SH-SY5Y (cell line): Measurements from ENCODE around the gene NOTCH3.

Source experiments
- GATA2 ChIP-seq: IDR thresholded peaks from 2 replicates; pipeline ENCODE4 v1.6.1; 2011; ENCODE audit warnings: mild to moderate bottlenecking, low read depth, low read length
- GATA3 ChIP-seq: IDR thresholded peaks from 2 replicates; pipeline ENCODE4 v1.6.1; 2011; ENCODE audit warnings: low read depth, mild to moderate bottlenecking, low read length, moderate library complexity

DNA sequence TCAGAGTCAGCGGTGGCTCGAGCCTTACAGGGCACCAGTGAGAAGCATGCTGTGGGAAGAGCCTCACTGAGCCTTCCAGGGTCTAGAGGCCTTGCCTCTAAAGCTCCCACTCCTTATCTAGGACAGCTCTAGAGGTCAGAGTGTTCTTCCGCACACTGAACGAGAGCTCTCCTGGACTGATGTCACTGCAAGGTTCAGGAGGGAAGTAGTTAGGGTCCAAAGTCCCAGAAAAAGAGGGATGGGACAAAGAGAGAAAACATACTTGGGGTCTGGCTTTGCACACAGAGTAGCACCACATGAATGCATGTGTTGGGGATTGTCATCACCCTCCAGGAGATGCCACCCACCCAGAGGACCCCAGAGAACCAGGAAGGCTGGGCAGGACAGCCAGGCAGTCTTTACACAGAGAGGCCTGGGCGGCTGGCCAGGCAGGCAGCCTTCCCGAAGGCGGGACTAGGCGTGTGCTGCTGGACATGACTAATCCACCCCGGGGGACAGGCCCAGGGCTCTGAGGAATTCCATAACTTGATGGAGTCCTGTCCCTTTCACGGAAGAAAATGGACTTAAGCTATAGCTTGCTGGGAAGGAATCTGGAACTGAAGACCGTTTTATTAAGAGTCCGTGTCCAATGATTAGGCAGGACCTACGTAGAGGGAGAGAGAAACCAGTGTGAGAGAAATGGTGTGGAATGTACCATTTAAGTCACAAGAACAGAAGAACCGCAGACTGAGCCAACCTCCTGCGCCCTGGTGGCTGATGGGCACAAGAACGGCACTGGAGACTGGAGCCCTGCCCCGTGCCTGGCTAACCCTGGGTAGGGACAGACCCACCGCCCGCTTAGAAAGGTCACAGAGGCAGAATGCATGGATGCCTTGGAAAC, 48.1 kb upstream of the NOTCH3 start:
- TF ChIP-seq GATA2 (no peak), GATA3 (no peak)
